ENCODE results near the gene ARHGAP22.

GRCh38 chr10:48480397-48481374 lies 124.2 kb downstream of the ARHGAP22 start:
- TF ChIP-seq CTCF (IDR thresholded peaks at IDR 0.05) (no peak), EP300 (IDR thresholded peaks at IDR 0.05) (no peak), POLR2A (IDR thresholded peaks at IDR 0.05) (no peak)

Measured in tibial nerve (tissue), 4 donors.